Measurements from ENCODE around the gene SERPINA3. TPM values are rescaled to one million over a fixed set of nuclear protein-coding genes. Genes with fewer than 3 reads are reported as not detected.

Gene SERPINA3
- total RNA-seq, 1 donor from 2014 or later, result 33.9 TPM

- H3K4me3 ChIP-seq (ENCODE audit: low read depth, low read length), result no peak overlapping the region
- no peaks in the 10 kb centered on the region for H3K27me3 ChIP-seq (ENCODE audit: control insufficient read depth, insufficient read depth, low read length)
- no peak for TF ChIP-seq CTCF (IDR thresholded peaks at IDR 0.05; ENCODE audit: insufficient read depth, low read length, poor library complexity, severe bottlenecking)
- DNase-seq (ENCODE audit: low read depth), result no peak
- H3K36me3 ChIP-seq (ENCODE audit: control insufficient read depth, insufficient read depth, low read length), result no peaks in the 10 kb centered on the region
Measured at GRCh38 chr14:94593749-94594431, 18.3 kb upstream of the SERPINA3 start.

- TF ChIP-seq CTCF (IDR thresholded peaks at IDR 0.05; ENCODE audit: insufficient read depth, low read length, poor library complexity, severe bottlenecking), result no peak
- DNase-seq (ENCODE audit: low read depth), result no peak
- H3K27me3 ChIP-seq (ENCODE audit: control insufficient read depth, insufficient read depth, low read length), result no peaks in the 10 kb centered on the region
- H3K4me3 ChIP-seq (ENCODE audit: low read depth, low read length), result no peak overlapping the region
- no peaks in the 10 kb centered on the region for H3K36me3 ChIP-seq (ENCODE audit: control insufficient read depth, insufficient read depth, low read length)
Measured at GRCh38 chr14:94594441-94594840, 17.8 kb upstream of the SERPINA3 start.

- no peak for DNase-seq (ENCODE audit: low read depth)
- Histone ChIP-seq H3K27me3 (ENCODE audit: control insufficient read depth, insufficient read depth, low read length) (no peaks in the 10 kb centered on the region), H3K4me3 (ENCODE audit: low read depth, low read length) (no peak overlapping the region), H3K36me3 (ENCODE audit: control insufficient read depth, insufficient read depth, low read length) (no peaks in the 10 kb centered on the region)
- no peak for TF ChIP-seq CTCF (IDR thresholded peaks at IDR 0.05; ENCODE audit: insufficient read depth, low read length, poor library complexity, severe bottlenecking)
Measured at GRCh38 chr14:94595912-94596311, 16.3 kb upstream of the SERPINA3 start.

- no peaks in the 10 kb centered on the region for H3K27me3 ChIP-seq (ENCODE audit: control insufficient read depth, insufficient read depth, low read length)
- H3K4me3 ChIP-seq (ENCODE audit: low read depth, low read length), result no peak overlapping the region
- no peak for TF ChIP-seq CTCF (IDR thresholded peaks at IDR 0.05; ENCODE audit: insufficient read depth, low read length, poor library complexity, severe bottlenecking)
- DNase-seq (ENCODE audit: low read depth), result no peak
- no peaks in the 10 kb centered on the region for H3K36me3 ChIP-seq (ENCODE audit: control insufficient read depth, insufficient read depth, low read length)
Measured at GRCh38 chr14:94596361-94596760, 15.8 kb upstream of the SERPINA3 start.

GRCh38 chr14:94597788-94598187 lies 14.4 kb upstream of the SERPINA3 start:
- Histone ChIP-seq H3K27me3 (ENCODE audit: control insufficient read depth, insufficient read depth, low read length) (no peaks in the 10 kb centered on the region), H3K36me3 (ENCODE audit: control insufficient read depth, insufficient read depth, low read length) (no peaks in the 10 kb centered on the region), H3K4me3 (ENCODE audit: low read depth, low read length) (no peak overlapping the region)
- no peak for TF ChIP-seq CTCF (IDR thresholded peaks at IDR 0.05; ENCODE audit: insufficient read depth, low read length, poor library complexity, severe bottlenecking)
- DNase-seq (ENCODE audit: low read depth), result no peak

- no peak overlapping the region for H3K4me3 ChIP-seq (ENCODE audit: low read depth, low read length)
Measured at GRCh38 chr14:94598506-94598815, 13.7 kb upstream of the SERPINA3 start.

More at GRCh38 chr14:94598506-94598815, 13.7 kb upstream of the SERPINA3 start:
- no peaks in the 10 kb centered on the region for H3K27me3 ChIP-seq (ENCODE audit: control insufficient read depth, insufficient read depth, low read length)
- H3K36me3 ChIP-seq (ENCODE audit: control insufficient read depth, insufficient read depth, low read length), result no peaks in the 10 kb centered on the region
- no peak for TF ChIP-seq CTCF (IDR thresholded peaks at IDR 0.05; ENCODE audit: insufficient read depth, low read length, poor library complexity, severe bottlenecking)
- no peak for DNase-seq (ENCODE audit: low read depth)
